Testis (tissue), 3 donors: Measurements from ENCODE around the gene NFIA. TPM values are rescaled to one million over a fixed set of nuclear protein-coding genes. Genes with fewer than 3 reads are reported as not detected.

ENCODE experiments used
- DNase-seq: peaks from one replicate; pipeline ENCODE4 v3.0.0-alpha.2; 2019
- H3K27ac ChIP-seq, 2 donors: fragments of 200-600 bp; sonication (generic); one replicate each; pipeline ENCODE4 v1.5.1; 2019
- H3K27me3 ChIP-seq: fragments of 200-600 bp; sonication (generic); one replicate; pipeline ENCODE4 v1.5.1; 2019
- H3K36me3 ChIP-seq: fragments of 200-600 bp; sonication (generic); one replicate; pipeline ENCODE4 v1.5.1; 2017; ENCODE audit warnings: low read depth; ENCODE audit errors: missing control alignments
- H3K4me1 ChIP-seq: fragments of 200-600 bp; sonication (generic); one replicate; pipeline ENCODE4 v1.5.1; 2019
- H3K4me3 ChIP-seq, 2 donors: fragments of 200-600 bp; sonication (generic); one replicate each; pipeline ENCODE4 v1.5.1; 2017 to 2019
- H3K9me3 ChIP-seq: fragments of 200-600 bp; sonication (generic); one replicate; pipeline ENCODE4 v1.5.1; 2017
- POLR2A ChIP-seq: fragments of 450-650 bp; IDR thresholded peaks from one replicate; pipeline ENCODE4 v1.6.1; 2017; ENCODE audit warnings: antibody characterized with exemption, mild to moderate bottlenecking, moderate library complexity
- WGBS, 2 donors: methylation state at CpG; one replicate each; pipeline ENCODE4 v1.1.5; 2018; 5-methylcytosine and 5-hydroxymethylcytosine counted together
- intact Hi-C: fragments of 100-400 bp; cut with DNase I; formaldehyde crosslinking; loops from one replicate; pipeline ENCODE4 v1.15.1; 2023; ENCODE audit warnings: low total_unique reads
- polyA plus RNA-seq: library from polyadenylated mRNA; stranded (reverse); fragments of 350-450 nt; fragmentation: Illumina TruSeq; extraction: RNeasy Lipid Tissue Mini Kit (QIAGEN cat#74804); gene quantifications from one replicate; pipeline ENCODE4 v1.2.3, GENCODE V29; 2014; ENCODE audit warnings: low read depth, low replicate concordance; ENCODE audit not compliant: insufficient read depth
- total RNA-seq, 2 donors: library from RNA; depleted of rRNA; stranded (reverse); fragments of >200 nt; gene quantifications; one replicate each; pipeline ENCODE4 v1.2.3, GENCODE V29; 2016
- TF ChIP-seq, protein P1 (sequence below), 3 experiments: fragments of 450-650 bp in 2 of 3; fragments of 200-600 bp in 1 of 3; sonication (generic) in 1 of 3; IDR thresholded peaks; one replicate each; pipeline ENCODE4 v1.5.1; 2016 to 2019; ENCODE audit warnings: antibody characterized with exemption in 3 of 3, mild to moderate bottlenecking in 2 of 3, moderate library complexity in 1 of 3

NFIA gene
- total and polyA plus RNA-seq, 3 donors from 2014 or later = 11.6 to 78.9 (median 53.5) TPM

DNA sequence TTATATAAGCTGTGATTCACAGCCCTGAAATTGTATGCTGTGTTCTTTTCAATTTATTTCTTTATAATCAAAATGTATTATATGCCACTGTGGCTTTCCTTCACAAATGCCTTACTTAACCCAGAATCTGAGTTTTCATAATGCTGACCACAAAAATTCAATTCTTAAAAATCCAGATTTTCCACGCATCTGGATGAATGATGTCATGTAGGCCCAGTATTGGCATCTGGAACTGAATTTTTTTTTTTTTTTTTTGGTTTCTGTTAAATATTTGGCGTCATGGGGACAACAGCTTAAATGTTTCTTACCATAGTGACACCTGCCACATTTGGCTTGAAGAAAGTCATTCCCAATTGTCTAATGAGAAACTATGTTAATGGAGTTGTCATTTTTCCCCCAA, 345.8 kb downstream of the NFIA start:
- Histone ChIP-seq H3K36me3 (no peaks in the 10 kb centered on the region), H3K27me3 (no peaks in the 10 kb centered on the region), H3K4me1 (peaks cover 17% of the 10 kb centered on the region), H3K27ac (no peak overlapping the region), H3K9me3 (no peaks in the 10 kb centered on the region), H3K4me3 (no peak overlapping the region)
- no peak for TF ChIP-seq POLR2A
- TF ChIP-seq, protein P1, sequence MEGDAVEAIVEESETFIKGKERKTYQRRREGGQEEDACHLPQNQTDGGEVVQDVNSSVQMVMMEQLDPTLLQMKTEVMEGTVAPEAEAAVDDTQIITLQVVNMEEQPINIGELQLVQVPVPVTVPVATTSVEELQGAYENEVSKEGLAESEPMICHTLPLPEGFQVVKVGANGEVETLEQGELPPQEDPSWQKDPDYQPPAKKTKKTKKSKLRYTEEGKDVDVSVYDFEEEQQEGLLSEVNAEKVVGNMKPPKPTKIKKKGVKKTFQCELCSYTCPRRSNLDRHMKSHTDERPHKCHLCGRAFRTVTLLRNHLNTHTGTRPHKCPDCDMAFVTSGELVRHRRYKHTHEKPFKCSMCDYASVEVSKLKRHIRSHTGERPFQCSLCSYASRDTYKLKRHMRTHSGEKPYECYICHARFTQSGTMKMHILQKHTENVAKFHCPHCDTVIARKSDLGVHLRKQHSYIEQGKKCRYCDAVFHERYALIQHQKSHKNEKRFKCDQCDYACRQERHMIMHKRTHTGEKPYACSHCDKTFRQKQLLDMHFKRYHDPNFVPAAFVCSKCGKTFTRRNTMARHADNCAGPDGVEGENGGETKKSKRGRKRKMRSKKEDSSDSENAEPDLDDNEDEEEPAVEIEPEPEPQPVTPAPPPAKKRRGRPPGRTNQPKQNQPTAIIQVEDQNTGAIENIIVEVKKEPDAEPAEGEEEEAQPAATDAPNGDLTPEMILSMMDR (IDR thresholded peaks at IDR 0.05) = no peak
- intact Hi-C loops = no loop called here
- 96 to 99% methylated on average over 2 of the region's 2 CpGs for WGBS, 2 donors
- DNase-seq = no peak

DNA sequence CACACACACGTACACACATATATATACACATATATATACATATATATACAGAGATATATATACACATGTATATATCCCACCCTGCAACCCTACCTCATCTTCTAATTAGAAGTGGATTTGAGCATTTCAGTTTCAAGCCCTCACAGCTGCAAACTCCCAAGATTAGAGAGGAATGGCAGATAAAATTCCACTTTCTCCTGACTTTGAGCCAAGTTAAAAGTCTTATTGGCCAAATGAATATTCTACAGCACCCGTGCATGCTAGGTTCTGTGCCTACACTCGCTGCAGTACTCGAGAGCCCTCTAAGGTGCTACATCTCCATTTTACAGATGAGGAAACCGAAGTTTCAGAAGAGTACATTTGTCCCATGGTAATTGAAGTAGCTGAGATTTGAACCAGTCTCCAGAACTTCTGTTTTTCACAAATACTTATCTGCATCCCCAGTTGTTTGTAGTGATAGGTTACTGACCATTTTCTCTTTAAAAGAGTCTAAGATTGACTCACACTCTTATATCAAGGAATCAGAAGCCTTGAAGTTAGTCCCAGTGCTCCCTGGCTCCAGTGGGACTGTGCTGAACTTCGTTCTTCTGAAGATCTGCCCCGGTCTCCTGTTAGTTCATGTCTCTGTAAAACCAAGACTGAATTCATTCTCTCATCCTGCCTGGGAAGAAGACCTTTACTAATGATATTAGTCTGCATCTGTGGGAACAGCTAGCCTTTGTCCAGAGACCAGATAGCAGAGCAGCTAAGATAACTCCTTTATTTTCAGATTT, 350.4 kb downstream of the NFIA start:
- no peak overlapping the region for H3K4me3 ChIP-seq
- no peak for DNase-seq
- no peaks in the 10 kb centered on the region for H3K36me3 ChIP-seq
- intact Hi-C loops = no loop called here
- 42 to 61% methylated on average over 7 of the region's 7 CpGs for WGBS, 2 donors
- H3K27me3 ChIP-seq = no peaks in the 10 kb centered on the region
- no peak for TF ChIP-seq POLR2A
- no peaks in the 10 kb centered on the region for H3K9me3 ChIP-seq
- peak overlapping the region in 1 of 2 donors; percentile 3 for H3K27ac ChIP-seq
- peaks cover 24% of the 10 kb centered on the region for H3K4me1 ChIP-seq

GRCh38 chr1:61433646-61434045, 351.3 kb downstream of the NFIA start:
- Histone ChIP-seq H3K9me3 (no peaks in the 10 kb centered on the region), H3K4me1 (peaks cover 24% of the 10 kb centered on the region), H3K4me3 (no peak overlapping the region), H3K36me3 (no peaks in the 10 kb centered on the region), H3K27me3 (no peaks in the 10 kb centered on the region), H3K27ac (peak overlapping the region in 1 of 2 donors; percentile 3)
- TF ChIP-seq, protein P1 (IDR thresholded peaks at IDR 0.05) = no peak
- no peak for TF ChIP-seq POLR2A
- 75 to 85% methylated on average over 2 of the region's 2 CpGs for WGBS, 2 donors
- intact Hi-C loops = no loop called here
- no peak for DNase-seq

GRCh38 chr1:61434276-61434675, 351.9 kb downstream of the NFIA start:
- WGBS, 2 donors = 64 to 76% methylated on average over 5 of the region's 5 CpGs

DNA sequence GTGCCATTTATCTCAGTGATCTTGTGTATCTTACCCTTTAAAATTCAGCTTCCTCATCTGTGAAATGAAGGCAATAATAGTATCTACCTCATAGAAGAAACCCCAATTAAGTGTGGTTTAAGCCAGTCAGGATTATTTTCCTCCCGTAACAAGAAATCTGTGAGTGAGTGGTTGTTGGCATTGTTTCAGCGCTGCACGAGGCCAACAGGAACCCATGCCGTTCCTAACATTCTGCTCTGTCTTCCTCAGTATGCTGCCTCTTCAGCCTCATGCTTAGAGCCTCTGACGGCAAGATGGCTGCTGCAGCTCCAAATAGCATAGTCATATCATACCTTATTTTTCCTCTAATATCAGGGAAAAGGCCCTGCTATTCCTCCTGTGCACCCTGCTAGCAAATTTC, 352.9 kb downstream of the NFIA start:
- intact Hi-C loops = no loop called here
- 65 to 69% methylated on average over 5 of the region's 5 CpGs for WGBS, 2 donors
- DNase-seq = no peak

More at GRCh38 chr1:61434276-61434675, 351.9 kb downstream of the NFIA start:
- TF ChIP-seq POLR2A = no peak
- TF ChIP-seq, protein P1 (IDR thresholded peaks at IDR 0.05) = no peak
- peaks cover 24% of the 10 kb centered on the region for H3K4me1 ChIP-seq
- no peaks in the 10 kb centered on the region for H3K27me3 ChIP-seq
- no peak for DNase-seq
- no peak overlapping the region for H3K27ac ChIP-seq
- no peaks in the 10 kb centered on the region for H3K36me3 ChIP-seq
- H3K9me3 ChIP-seq = no peaks in the 10 kb centered on the region
- no peak overlapping the region for H3K4me3 ChIP-seq
- intact Hi-C loops = no loop called here

More for the DNA sequence above, 352.9 kb downstream of the NFIA start:
- no peaks in the 10 kb centered on the region for H3K36me3 ChIP-seq
- no peaks in the 10 kb centered on the region for H3K9me3 ChIP-seq
- TF ChIP-seq, protein P1 (IDR thresholded peaks at IDR 0.05) = no peak
- no peak for TF ChIP-seq POLR2A
- no peak overlapping the region for H3K27ac ChIP-seq
- H3K27me3 ChIP-seq = no peaks in the 10 kb centered on the region
- H3K4me1 ChIP-seq = peaks cover 24% of the 10 kb centered on the region
- H3K4me3 ChIP-seq = no peak overlapping the region
